ENCODE data around the gene GAS2L1. TPM values are rescaled to one million over a fixed set of nuclear protein-coding genes. Genes with fewer than 3 reads are reported as not detected.

The GAS2L1 gene
- total and polyA plus RNA-seq, 11 donors = 12.0 to 48.3 (median 18.0) TPM

DNA sequence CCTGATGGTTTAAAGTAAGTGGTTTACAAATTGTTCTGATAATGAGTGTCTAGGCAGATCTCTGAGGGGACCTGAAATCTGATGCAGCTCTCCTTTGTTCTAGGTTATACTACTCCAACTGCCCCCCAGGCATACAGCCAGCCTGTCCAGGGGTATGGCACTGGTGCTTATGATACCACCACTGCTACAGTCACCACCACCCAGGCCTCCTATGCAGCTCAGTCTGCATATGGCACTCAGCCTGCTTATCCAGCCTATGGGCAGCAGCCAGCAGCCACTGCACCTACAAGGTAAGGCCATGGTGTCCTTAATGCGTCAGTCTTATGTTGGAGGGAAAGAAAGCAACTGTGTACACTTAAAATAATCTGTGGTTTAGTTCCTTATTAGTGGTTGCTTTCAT is 28.5 kb upstream of the GAS2L1 start:
- TF ChIP-seq, protein P1, sequence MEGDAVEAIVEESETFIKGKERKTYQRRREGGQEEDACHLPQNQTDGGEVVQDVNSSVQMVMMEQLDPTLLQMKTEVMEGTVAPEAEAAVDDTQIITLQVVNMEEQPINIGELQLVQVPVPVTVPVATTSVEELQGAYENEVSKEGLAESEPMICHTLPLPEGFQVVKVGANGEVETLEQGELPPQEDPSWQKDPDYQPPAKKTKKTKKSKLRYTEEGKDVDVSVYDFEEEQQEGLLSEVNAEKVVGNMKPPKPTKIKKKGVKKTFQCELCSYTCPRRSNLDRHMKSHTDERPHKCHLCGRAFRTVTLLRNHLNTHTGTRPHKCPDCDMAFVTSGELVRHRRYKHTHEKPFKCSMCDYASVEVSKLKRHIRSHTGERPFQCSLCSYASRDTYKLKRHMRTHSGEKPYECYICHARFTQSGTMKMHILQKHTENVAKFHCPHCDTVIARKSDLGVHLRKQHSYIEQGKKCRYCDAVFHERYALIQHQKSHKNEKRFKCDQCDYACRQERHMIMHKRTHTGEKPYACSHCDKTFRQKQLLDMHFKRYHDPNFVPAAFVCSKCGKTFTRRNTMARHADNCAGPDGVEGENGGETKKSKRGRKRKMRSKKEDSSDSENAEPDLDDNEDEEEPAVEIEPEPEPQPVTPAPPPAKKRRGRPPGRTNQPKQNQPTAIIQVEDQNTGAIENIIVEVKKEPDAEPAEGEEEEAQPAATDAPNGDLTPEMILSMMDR (IDR thresholded peaks at IDR 0.05) = no peak
- no peak for TF ChIP-seq POLR2A (IDR thresholded peaks at IDR 0.05)
- Histone ChIP-seq H3K4me3 (no peak overlapping the region), H3K4me1 (peaks cover 0 to 42% (median 15%) of the 10 kb centered on the region in 12 donors), H3K9me3 (no peaks in the 10 kb centered on the region), H3K27me3 (no peaks in the 10 kb centered on the region), H3K27ac (no peak overlapping the region), H3K36me3 (peaks cover 0 to 100% (median 100%) of the 10 kb centered on the region in 9 donors)
- intact Hi-C loops (cut with DNase I) = no loop called here
- ATAC-seq (peak in 1 of 4 donors; percentile 51), DNase-seq (no peak)
- WGBS, 4 donors = 83 to 98% (median 93%) methylated on average over 1 of the region's 1 CpG

- DNase-seq = no peak
- no peak for ATAC-seq
- no peak overlapping the region for H3K27ac ChIP-seq
- H3K4me1 ChIP-seq = peaks cover 0 to under 1% (median 0%) of the 10 kb centered on the region in 12 donors
- intact Hi-C loops (cut with DNase I) = no loop called here
- no peaks in the 10 kb centered on the region for H3K9me3 ChIP-seq
- no peaks in the 10 kb centered on the region for H3K27me3 ChIP-seq
- no peak overlapping the region for H3K4me3 ChIP-seq
- WGBS, 4 donors = 93 to 99% (median 95%) methylated on average over 3 of the region's 3 CpGs
- no peak for TF ChIP-seq POLR2A (IDR thresholded peaks at IDR 0.05)
- TF ChIP-seq, protein P1 (IDR thresholded peaks at IDR 0.05) = no peak
- peaks cover 2 to 100% (median 100%) of the 10 kb centered on the region in 9 donors for H3K36me3 ChIP-seq
Measured at GRCh38 chr22:29284196-29284595, 22.3 kb upstream of the GAS2L1 start.

DNA sequence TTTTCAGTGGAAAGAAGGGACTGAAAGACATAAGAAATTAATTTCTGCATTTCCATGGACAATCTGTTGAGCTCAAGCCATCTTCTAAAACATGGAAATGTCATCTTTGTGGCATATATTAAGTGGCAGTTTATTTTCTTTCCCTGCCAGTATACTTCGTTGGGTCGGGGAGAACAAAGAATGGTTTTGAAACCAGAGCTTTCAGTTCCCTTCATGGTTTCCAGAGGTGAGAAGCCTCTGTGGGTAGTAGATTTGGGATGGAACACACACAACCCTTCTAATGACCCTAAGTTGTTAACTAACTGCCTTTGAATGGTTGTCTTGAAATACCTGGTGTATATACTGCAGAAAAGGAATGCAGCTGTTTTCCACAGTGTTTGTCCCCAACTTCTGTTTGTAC is 17.6 kb upstream of the GAS2L1 start:
- Histone ChIP-seq H3K27me3 (no peaks in the 10 kb centered on the region), H3K9me3 (no peaks in the 10 kb centered on the region), H3K4me3 (no peak overlapping the region), H3K4me1 (peaks cover 0 to 6% (median 0%) of the 10 kb centered on the region in 12 donors), H3K36me3 (peaks cover 4 to 100% (median 100%) of the 10 kb centered on the region in 9 donors), H3K27ac (no peak overlapping the region)
- DNase-seq (no peak), ATAC-seq (no peak)
- intact Hi-C loops (cut with DNase I) = no loop called here
- no peak for TF ChIP-seq POLR2A (IDR thresholded peaks at IDR 0.05)
- TF ChIP-seq, protein P1 (IDR thresholded peaks at IDR 0.05) = no peak
- 55 to 68% (median 61%) methylated on average over 2 of the region's 2 CpGs for WGBS, 4 donors

GRCh38 chr22:29290061-29290460 is 16.4 kb upstream of the GAS2L1 start:
- no peak overlapping the region for H3K27ac ChIP-seq
- intact Hi-C loops (cut with DNase I) = no loop called here
- no peaks in the 10 kb centered on the region for H3K9me3 ChIP-seq
- 66 to 73% (median 69%) methylated on average over 5 of the region's 5 CpGs for WGBS, 4 donors
- DNase-seq (no peak), ATAC-seq (no peak)
- H3K4me1 ChIP-seq = peaks cover 0 to 6% (median 0%) of the 10 kb centered on the region in 12 donors
- no peak overlapping the region for H3K4me3 ChIP-seq
- TF ChIP-seq POLR2A (IDR thresholded peaks at IDR 0.05) = no peak
- TF ChIP-seq, protein P1 (IDR thresholded peaks at IDR 0.05) = no peak
- H3K36me3 ChIP-seq = peaks cover 4 to 100% (median 100%) of the 10 kb centered on the region in 9 donors
- H3K27me3 ChIP-seq = no peaks in the 10 kb centered on the region

Data from heart left ventricle (tissue), 16 donors.